ENCODE results near the gene ZNF253.

DNA sequence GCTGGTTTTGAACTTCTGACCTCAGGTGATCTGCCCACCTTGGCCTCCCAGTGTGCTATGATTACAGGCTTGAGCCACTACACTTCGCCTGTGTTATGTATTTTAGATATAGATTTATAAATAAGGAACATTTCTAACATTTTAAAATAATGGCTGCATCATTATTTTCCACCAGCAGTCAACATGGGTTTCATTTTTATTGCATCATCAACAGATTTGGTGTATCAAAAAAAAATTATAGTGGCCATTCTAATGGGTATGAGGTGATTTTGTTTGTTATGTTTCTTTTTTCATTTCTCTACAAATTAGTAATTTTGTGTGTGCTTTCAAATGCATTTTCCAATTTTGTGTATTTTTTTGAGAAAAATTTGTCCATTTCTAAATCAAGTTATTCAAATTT, 18.9 kb downstream of the ZNF253 start:
- TF ChIP-seq, protein P1, sequence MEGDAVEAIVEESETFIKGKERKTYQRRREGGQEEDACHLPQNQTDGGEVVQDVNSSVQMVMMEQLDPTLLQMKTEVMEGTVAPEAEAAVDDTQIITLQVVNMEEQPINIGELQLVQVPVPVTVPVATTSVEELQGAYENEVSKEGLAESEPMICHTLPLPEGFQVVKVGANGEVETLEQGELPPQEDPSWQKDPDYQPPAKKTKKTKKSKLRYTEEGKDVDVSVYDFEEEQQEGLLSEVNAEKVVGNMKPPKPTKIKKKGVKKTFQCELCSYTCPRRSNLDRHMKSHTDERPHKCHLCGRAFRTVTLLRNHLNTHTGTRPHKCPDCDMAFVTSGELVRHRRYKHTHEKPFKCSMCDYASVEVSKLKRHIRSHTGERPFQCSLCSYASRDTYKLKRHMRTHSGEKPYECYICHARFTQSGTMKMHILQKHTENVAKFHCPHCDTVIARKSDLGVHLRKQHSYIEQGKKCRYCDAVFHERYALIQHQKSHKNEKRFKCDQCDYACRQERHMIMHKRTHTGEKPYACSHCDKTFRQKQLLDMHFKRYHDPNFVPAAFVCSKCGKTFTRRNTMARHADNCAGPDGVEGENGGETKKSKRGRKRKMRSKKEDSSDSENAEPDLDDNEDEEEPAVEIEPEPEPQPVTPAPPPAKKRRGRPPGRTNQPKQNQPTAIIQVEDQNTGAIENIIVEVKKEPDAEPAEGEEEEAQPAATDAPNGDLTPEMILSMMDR (IDR thresholded peaks at IDR 0.05), result no peak
- TF ChIP-seq ZFX (IDR thresholded peaks at IDR 0.05; ENCODE audit: borderline replicate concordance), result no peak

Measured in 22Rv1 (cell line).